Trophoblast cell (in vitro differentiated cells and primary cell): Measurements from ENCODE around the gene AATK.

Experiments used
- DNase-seq, 2 donors: peaks; one replicate each; pipeline ENCODE4 v3.0.0-alpha.2; 2016
- H2AFZ ChIP-seq: 2 replicates; pipeline ENCODE4 v1.6.1; 2013; ENCODE audit warnings: low read length, moderate library complexity, mild to moderate bottlenecking; ENCODE audit not compliant: insufficient read depth, poor library complexity
- H2AK5ac ChIP-seq: 2 replicates; pipeline ENCODE4 v1.6.1; 2013; ENCODE audit warnings: mild to moderate bottlenecking, low read length
- H2BK120ac ChIP-seq: 2 replicates; pipeline ENCODE4 v1.6.1; 2013; ENCODE audit warnings: low read length, mild to moderate bottlenecking, moderate library complexity; ENCODE audit not compliant: insufficient read depth, poor library complexity
- H2BK12ac ChIP-seq: 2 replicates; pipeline ENCODE4 v1.6.1; 2013; ENCODE audit warnings: mild to moderate bottlenecking, low read length, moderate library complexity
- H2BK5ac ChIP-seq: 2 replicates; pipeline ENCODE4 v1.6.1; 2013; ENCODE audit warnings: low read length, low read depth, moderate library complexity, mild to moderate bottlenecking; ENCODE audit not compliant: poor library complexity
- H3K14ac ChIP-seq: 2 replicates; pipeline ENCODE4 v1.6.1; 2013; ENCODE audit warnings: mild to moderate bottlenecking, low read length
- H3K18ac ChIP-seq: 2 replicates; pipeline ENCODE4 v1.6.1; 2013; ENCODE audit warnings: mild to moderate bottlenecking, low read length
- H3K23ac ChIP-seq: 2 replicates; pipeline ENCODE4 v1.6.1; 2013; ENCODE audit warnings: low read length
- H3K27ac ChIP-seq: 2 replicates; pipeline ENCODE4 v1.5.1; 2013; ENCODE audit warnings: low read depth, mild to moderate bottlenecking, inconsistent platforms, low read length, moderate library complexity
- H3K27me3 ChIP-seq: 2 replicates; pipeline ENCODE4 v1.6.1; 2013; ENCODE audit warnings: inconsistent platforms, mild to moderate bottlenecking, low read length, moderate library complexity; ENCODE audit not compliant: insufficient read depth
- H3K36me3 ChIP-seq, 2 experiments: 1 replicate in 1 of 2; 2 replicates in 1 of 2; pipeline ENCODE4 v1.6.1; 2013; ENCODE audit warnings: low read length in 2 of 2, mild to moderate bottlenecking in 2 of 2, moderate library complexity in 1 of 2; ENCODE audit not compliant: insufficient read depth in 2 of 2, control insufficient read depth in 1 of 2
- H3K4ac ChIP-seq: 2 replicates; pipeline ENCODE4 v1.6.1; 2013; ENCODE audit warnings: low read depth, mild to moderate bottlenecking, low read length, moderate library complexity
- H3K4me1 ChIP-seq, 2 experiments: 1 replicate in 1 of 2; 2 replicates in 1 of 2; pipeline ENCODE4 v1.6.1; 2013; ENCODE audit warnings: low read length in 2 of 2, mild to moderate bottlenecking in 2 of 2, moderate library complexity in 1 of 2; ENCODE audit not compliant: insufficient read depth in 2 of 2, control insufficient read depth in 1 of 2
- H3K4me2 ChIP-seq: 2 replicates; pipeline ENCODE4 v1.6.1; 2013; ENCODE audit warnings: inconsistent platforms, mild to moderate bottlenecking, low read length, moderate library complexity
- H3K4me3 ChIP-seq: 2 replicates; pipeline ENCODE4 v1.5.1; 2013; ENCODE audit warnings: mild to moderate bottlenecking, low read depth, low read length, inconsistent platforms
- H3K79me1 ChIP-seq: one replicate; pipeline ENCODE4 v1.6.1; 2013; ENCODE audit warnings: low read length
- H3K79me2 ChIP-seq: 2 replicates; pipeline ENCODE4 v1.6.1; 2013; ENCODE audit warnings: low read length, mild to moderate bottlenecking; ENCODE audit not compliant: control insufficient read depth, insufficient read depth, poor library complexity
- H3K9ac ChIP-seq: 2 replicates; pipeline ENCODE4 v1.6.1; 2013; ENCODE audit warnings: mild to moderate bottlenecking, low read length
- H3K9me3 ChIP-seq: 2 replicates; pipeline ENCODE4 v1.6.1; 2013; ENCODE audit warnings: low read depth, mild to moderate bottlenecking, control low read depth, inconsistent platforms, low read length; ENCODE audit not compliant: insufficient read depth
- H4K12ac ChIP-seq: 2 replicates; pipeline ENCODE4 v1.6.1; 2013; ENCODE audit warnings: low read depth, mild to moderate bottlenecking, low read length, moderate library complexity
- H4K8ac ChIP-seq: 2 replicates; pipeline ENCODE4 v1.6.1; 2013; ENCODE audit warnings: low read depth, mild to moderate bottlenecking, low read length, moderate library complexity
- H4K91ac ChIP-seq: one replicate; pipeline ENCODE4 v1.6.1; 2013; ENCODE audit warnings: low read depth, mild to moderate bottlenecking, low read length, moderate library complexity
- WGBS: extraction: QIAGEN DNeasy Blood & Tissue Kit; methylation state at CpG from one replicate; pipeline ENCODE4 v1.1.7; 2013; ENCODE audit warnings: missing lambda C conversion rate; ENCODE audit not compliant: insufficient read length, insufficient coverage; ENCODE audit errors: extremely low coverage; 5-methylcytosine and 5-hydroxymethylcytosine counted together

AATK gene

GRCh38 chr17:81083125-81083765 is 82.8 kb downstream of the AATK start:
- Histone ChIP-seq H2BK5ac (no peak overlapping the region), H4K91ac (no peak overlapping the region), H3K4me2 (no peak overlapping the region), H3K9ac (no peak overlapping the region), H2BK12ac (no peak overlapping the region), H4K8ac (no peak overlapping the region), H3K79me1 (no peaks in the 10 kb centered on the region), H3K27ac (no peak overlapping the region), H3K18ac (no peak overlapping the region), H2AFZ (no peak overlapping the region), H3K4me1 (no peaks in the 10 kb centered on the region), H3K4ac (no peak overlapping the region), H3K23ac (no peak overlapping the region), H3K14ac (no peak overlapping the region), H3K4me3 (no peak overlapping the region), H4K12ac (no peak overlapping the region), H3K79me2 (no peaks in the 10 kb centered on the region), H2AK5ac (no peak overlapping the region), H3K36me3 (peaks cover 50 to 59% of the 10 kb centered on the region in 2 experiments), H3K27me3 (no peaks in the 10 kb centered on the region), H3K9me3 (no peaks in the 10 kb centered on the region), H2BK120ac (no peak overlapping the region)
- no CpG with 5 or more reads among the region's 27 CpGs for WGBS
- DNase-seq, result no peak

GRCh38 chr17:81082177-81083073 is 83.6 kb downstream of the AATK start:
- H3K4ac ChIP-seq, result no peak overlapping the region
- H3K4me2 ChIP-seq, result no peak overlapping the region
- H3K79me1 ChIP-seq, result no peaks in the 10 kb centered on the region
- no peak overlapping the region for H2AFZ ChIP-seq
- no peaks in the 10 kb centered on the region for H3K4me1 ChIP-seq
- no peak overlapping the region for H4K8ac ChIP-seq
- DNase-seq, result no peak
- no peak overlapping the region for H2BK12ac ChIP-seq
- no peak overlapping the region for H3K27ac ChIP-seq
- no peaks in the 10 kb centered on the region for H3K27me3 ChIP-seq
- H3K79me2 ChIP-seq, result no peaks in the 10 kb centered on the region
- no peak overlapping the region for H2BK120ac ChIP-seq
- no peak overlapping the region for H3K18ac ChIP-seq
- H3K36me3 ChIP-seq, result peaks cover 42 to 52% of the 10 kb centered on the region in 2 experiments
- H2AK5ac ChIP-seq, result no peak overlapping the region
- H3K9me3 ChIP-seq, result no peaks in the 10 kb centered on the region
- H4K12ac ChIP-seq, result no peak overlapping the region
- no peak overlapping the region for H3K23ac ChIP-seq
- no peak overlapping the region for H2BK5ac ChIP-seq
- H3K9ac ChIP-seq, result no peak overlapping the region
- no peak overlapping the region for H4K91ac ChIP-seq
- no peak overlapping the region for H3K4me3 ChIP-seq
- no CpG with 5 or more reads among the region's 33 CpGs for WGBS
- no peak overlapping the region for H3K14ac ChIP-seq

- Histone ChIP-seq H2AFZ (no peak overlapping the region), H4K8ac (no peak overlapping the region), H3K4ac (no peak overlapping the region), H3K79me2 (no peaks in the 10 kb centered on the region), H3K18ac (no peak overlapping the region), H3K9me3 (no peaks in the 10 kb centered on the region), H3K36me3 (peaks cover 34 to 43% of the 10 kb centered on the region in 2 experiments), H3K23ac (no peak overlapping the region), H2BK5ac (no peak overlapping the region), H3K4me2 (no peak overlapping the region), H3K27ac (no peak overlapping the region), H3K9ac (no peak overlapping the region), H2BK120ac (no peak overlapping the region), H3K79me1 (no peaks in the 10 kb centered on the region), H3K14ac (no peak overlapping the region), H3K4me3 (no peak overlapping the region), H3K27me3 (no peaks in the 10 kb centered on the region), H4K12ac (no peak overlapping the region), H2AK5ac (no peak overlapping the region), H3K4me1 (no peaks in the 10 kb centered on the region), H4K91ac (no peak overlapping the region), H2BK12ac (no peak overlapping the region)
- no CpG with 5 or more reads among the region's 33 CpGs for WGBS
- DNase-seq, result no peak
These were observed 84.5 kb downstream of the AATK start for GRCh38 chr17:81081222-81082176.

- no peak overlapping the region for H4K12ac ChIP-seq
- H3K9ac ChIP-seq, result no peak overlapping the region
- H4K8ac ChIP-seq, result no peak overlapping the region
- H2BK5ac ChIP-seq, result no peak overlapping the region
- H3K4me1 ChIP-seq, result no peaks in the 10 kb centered on the region
- peaks cover 23 to 30% of the 10 kb centered on the region in 2 experiments for H3K36me3 ChIP-seq
- no peak overlapping the region for H2AFZ ChIP-seq
- no CpG with 5 or more reads among the region's 19 CpGs for WGBS
- H3K4ac ChIP-seq, result no peak overlapping the region
- no peak overlapping the region for H3K4me3 ChIP-seq
- no peak overlapping the region for H3K14ac ChIP-seq
- H2AK5ac ChIP-seq, result no peak overlapping the region
- no peak overlapping the region for H3K23ac ChIP-seq
- H3K79me2 ChIP-seq, result no peaks in the 10 kb centered on the region
- DNase-seq, result peak in 1 of 2 donors; percentile 40
- no peak overlapping the region for H2BK120ac ChIP-seq
- H2BK12ac ChIP-seq, result no peak overlapping the region
- no peak overlapping the region for H3K18ac ChIP-seq
- no peak overlapping the region for H3K4me2 ChIP-seq
- no peaks in the 10 kb centered on the region for H3K27me3 ChIP-seq
- H3K27ac ChIP-seq, result no peak overlapping the region
- H4K91ac ChIP-seq, result no peak overlapping the region
- no peaks in the 10 kb centered on the region for H3K9me3 ChIP-seq
- no peaks in the 10 kb centered on the region for H3K79me1 ChIP-seq
These were observed 86.0 kb downstream of the AATK start for GRCh38 chr17:81080019-81080418.
